Gastrocnemius medialis (tissue), 4 donors: ENCODE measurements around the gene POLR3K. TPM values are rescaled to one million over a fixed set of nuclear protein-coding genes. Genes with fewer than 3 reads are reported as not detected.

Experiments used
- ATAC-seq, 2 donors: fragments of 150-250 bp; one replicate each; pipeline ENCODE4 v1.9.1; 2016
- DNase-seq, 2 donors: peaks; one replicate each; pipeline ENCODE4 v3.0.0-alpha.2; 2019
- H3K27ac ChIP-seq, 4 donors: fragments of 200-600 bp; sonication (generic); 1 replicate in 1 of 4; 2 replicates in 3 of 4; pipeline ENCODE4 v1.5.1; 2016 to 2018; ENCODE audit warnings: mild to moderate bottlenecking in 2 of 4, moderate library complexity in 1 of 4
- H3K27me3 ChIP-seq, 3 donors: fragments of 200-600 bp; sonication (generic) in 2 of 3; 1 replicate in 1 of 3; 2 replicates in 2 of 3; pipeline versions ENCODE4 v1.5.1 to v1.6.0; 2016 to 2019; ENCODE audit warnings: mild to moderate bottlenecking in 1 of 3, moderate library complexity in 1 of 3
- H3K36me3 ChIP-seq, 2 donors: fragments of 200-600 bp; sonication (generic) in 1 of 2; one replicate each; pipeline ENCODE4 v1.5.1; 2017 to 2018
- H3K4me1 ChIP-seq, 2 donors: fragments of 200-600 bp; sonication (generic) in 1 of 2; one replicate each; pipeline ENCODE4 v1.5.1; 2016 to 2017; ENCODE audit warnings: mild to moderate bottlenecking in 2 of 2
- H3K4me3 ChIP-seq, 4 donors: fragments of 200-600 bp; sonication (generic) in 3 of 4; 1 replicate in 1 of 4; 2 replicates in 3 of 4; pipeline ENCODE4 v1.5.1; 2016 to 2019; ENCODE audit warnings: mild to moderate bottlenecking in 2 of 4
- H3K9me3 ChIP-seq, 3 donors: fragments of 200-600 bp; sonication (generic) in 2 of 3; 1 replicate in 1 of 3; 2 replicates in 2 of 3; pipeline ENCODE4 v1.5.1; 2016 to 2019
- CTCF ChIP-seq, 5 experiments: fragments of 450-650 bp in 3 of 5; fragments of 200-600 bp in 2 of 5; sonication (generic) in 2 of 5; IDR thresholded peaks in 4 of 5; conservative IDR thresholded peaks in 1 of 5; 1 replicate in 4 of 5; 2 replicates in 1 of 5; pipeline ENCODE4 v1.5.1; 2016 to 2019; ENCODE audit warnings: antibody characterized with exemption in 5 of 5, mild to moderate bottlenecking in 3 of 5, moderate library complexity in 3 of 5
- POLR2A ChIP-seq, 2 donors: fragments of 450-650 bp; IDR thresholded peaks; one replicate each; pipeline ENCODE4 v1.6.1; 2017; ENCODE audit warnings: antibody characterized with exemption in 2 of 2, mild to moderate bottlenecking in 2 of 2, moderate library complexity in 2 of 2
- in situ Hi-C, 4 donors: fragments of 200-750 bp; cut with MboI; loops; one replicate each; pipeline versions ENCODE4 v1.15.0 to v1.8.0; 2017; ENCODE audit warnings: low sequenced_read_pairs in 4 of 4
- intact Hi-C: fragments of 100-400 bp; cut with DNase I; formaldehyde crosslinking; loops from one replicate; pipeline ENCODE4 v1.15.1; 2023; ENCODE audit warnings: low total_unique reads
- total RNA-seq, 4 donors: library from RNA; depleted of rRNA; stranded (reverse); fragments of >200 nt; gene quantifications; one replicate each; pipeline versions ENCODE4 v1.1.0 to v1.2.3, GENCODE V29; 2016

Gene POLR3K
- total RNA-seq, 4 donors from 2014 or later, result 2.2 to 3.7 (median 2.9) TPM

DNA sequence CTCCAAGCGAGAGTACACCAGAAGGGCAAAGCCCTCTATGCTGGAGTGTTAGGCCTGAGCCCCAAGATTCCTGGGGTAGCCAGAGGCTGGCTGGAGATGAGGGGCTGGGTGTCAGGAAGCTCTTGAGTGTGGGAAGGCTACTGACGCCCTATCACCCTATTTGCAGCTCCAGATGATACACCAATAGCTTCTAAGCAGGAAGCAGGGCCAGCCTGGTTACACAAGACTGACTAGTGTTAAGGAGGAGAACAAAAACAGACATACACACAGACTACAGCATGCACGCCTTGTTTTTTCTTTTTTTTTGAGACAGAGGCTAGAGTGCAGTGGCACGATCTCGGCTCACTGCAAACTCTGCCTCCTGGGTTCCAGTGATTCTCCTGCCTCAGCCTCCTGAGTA lies 15.9 kb downstream of the POLR3K start:
- ATAC-seq, result no peak
- intact Hi-C loops, result no loop called here

DNA sequence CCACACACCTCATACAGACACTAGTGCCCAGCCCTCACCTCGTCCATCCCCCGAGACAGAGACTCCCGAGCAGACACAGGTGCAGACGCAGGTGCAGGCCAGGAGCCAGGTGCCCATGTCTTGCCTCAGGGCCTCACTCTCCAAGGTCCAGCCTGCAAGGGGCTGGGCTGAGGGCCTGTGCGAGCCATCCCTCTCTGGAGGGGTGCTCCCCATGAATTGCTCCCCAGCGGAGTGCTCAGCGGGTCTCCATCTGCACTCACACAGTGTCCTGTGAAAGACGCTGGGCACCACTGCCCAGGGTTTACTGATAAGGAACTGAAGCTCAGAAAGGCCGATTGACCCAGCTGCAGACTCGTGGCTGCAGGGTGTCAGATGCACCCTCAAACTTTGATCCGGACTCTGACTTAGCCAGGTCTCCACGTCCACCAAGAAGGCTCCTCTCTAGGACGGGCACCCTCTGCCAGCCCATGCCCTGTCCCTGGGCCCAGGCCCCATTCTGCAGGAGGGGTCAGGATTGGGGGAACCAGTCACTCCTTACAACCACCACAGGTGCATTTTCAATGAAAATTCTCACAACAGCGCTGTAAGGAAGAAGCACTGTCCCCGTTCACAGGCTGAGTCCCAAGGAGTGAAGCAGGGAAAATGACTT lies 16.9 kb downstream of the POLR3K start:
- ATAC-seq (no peak), DNase-seq (no peak)
- TF ChIP-seq POLR2A (IDR thresholded peaks at IDR 0.05) (no peak), CTCF (IDR thresholded peaks at IDR 0.05 in 4 of 5, conservative IDR thresholded peaks at IDR 0.05 in 1 of 5) (no peak)
- no peak overlapping the region for H3K27ac ChIP-seq
- in situ Hi-C loops, result no loop called here
- no peaks in the 10 kb centered on the region for H3K9me3 ChIP-seq
- H3K4me1 ChIP-seq, result no peaks in the 10 kb centered on the region
- intact Hi-C loops, result no loop called here
- no peaks in the 10 kb centered on the region for H3K36me3 ChIP-seq
- H3K27me3 ChIP-seq, result no peaks in the 10 kb centered on the region
- H3K4me3 ChIP-seq, result no peak overlapping the region

More for the DNA sequence above, 15.9 kb downstream of the POLR3K start:
- no peaks in the 10 kb centered on the region for H3K36me3 ChIP-seq
- TF ChIP-seq CTCF (IDR thresholded peaks at IDR 0.05 in 4 of 5, conservative IDR thresholded peaks at IDR 0.05 in 1 of 5), result no peak
- TF ChIP-seq POLR2A (IDR thresholded peaks at IDR 0.05), result no peak
- in situ Hi-C loops, result no loop called here
- no peaks in the 10 kb centered on the region for H3K4me1 ChIP-seq
- H3K9me3 ChIP-seq, result no peaks in the 10 kb centered on the region
- no peaks in the 10 kb centered on the region for H3K27me3 ChIP-seq
- DNase-seq, result no peak
- H3K4me3 ChIP-seq, result no peak overlapping the region
- no peak overlapping the region for H3K27ac ChIP-seq

- Histone ChIP-seq H3K27me3 (no peaks in the 10 kb centered on the region), H3K4me1 (no peaks in the 10 kb centered on the region), H3K9me3 (no peaks in the 10 kb centered on the region), H3K36me3 (no peaks in the 10 kb centered on the region), H3K27ac (no peak overlapping the region), H3K4me3 (no peak overlapping the region)
- in situ Hi-C loops, result no loop called here
- intact Hi-C loops, result no loop called here
- DNase-seq (no peak), ATAC-seq (no peak)
- TF ChIP-seq POLR2A (IDR thresholded peaks at IDR 0.05), result no peak
- no peak for TF ChIP-seq CTCF (IDR thresholded peaks at IDR 0.05 in 4 of 5, conservative IDR thresholded peaks at IDR 0.05 in 1 of 5)
These were observed 17.6 kb downstream of the POLR3K start for GRCh38 chr16:35678-36305.

DNA sequence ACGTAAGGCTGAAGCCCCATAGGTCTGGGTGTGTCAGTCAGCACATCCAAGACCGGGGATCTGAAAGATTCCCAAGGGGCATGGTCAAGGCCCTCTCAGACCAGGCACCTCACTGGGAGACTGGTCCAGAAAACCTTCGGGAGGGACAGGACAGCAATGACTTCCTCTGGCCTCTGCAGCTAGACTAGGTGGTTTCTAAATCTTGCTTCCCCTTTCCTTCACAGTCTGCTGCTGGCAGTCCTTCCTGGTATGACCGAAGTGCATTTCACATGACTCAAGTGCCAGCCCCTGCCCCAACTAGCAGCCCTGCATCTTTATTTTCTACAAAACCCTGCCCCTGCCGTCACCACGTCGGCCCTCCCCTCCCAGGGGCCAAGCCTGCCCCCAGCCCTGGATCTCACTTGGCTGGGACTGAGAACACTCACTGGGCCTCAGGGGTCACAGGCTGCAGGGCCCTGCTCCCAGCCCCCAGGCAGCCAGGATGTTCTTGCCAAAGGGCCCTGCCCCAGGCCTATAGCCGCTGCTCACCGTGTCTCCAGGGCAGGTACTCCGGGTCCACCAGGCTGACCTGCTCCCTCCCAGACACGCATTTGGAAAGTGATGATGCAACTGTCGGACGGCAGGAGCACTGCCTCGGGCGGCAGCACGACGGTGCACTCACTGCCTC lies 18.3 kb downstream of the POLR3K start:
- TF ChIP-seq CTCF (IDR thresholded peaks at IDR 0.05 in 4 of 5, conservative IDR thresholded peaks at IDR 0.05 in 1 of 5) (no peak), POLR2A (IDR thresholded peaks at IDR 0.05) (no peak)
- Histone ChIP-seq H3K27me3 (no peaks in the 10 kb centered on the region), H3K9me3 (no peaks in the 10 kb centered on the region), H3K4me1 (no peaks in the 10 kb centered on the region), H3K27ac (no peak overlapping the region), H3K4me3 (no peak overlapping the region), H3K36me3 (no peaks in the 10 kb centered on the region)
- intact Hi-C loops (no loop called here), in situ Hi-C loops (no loop called here)
- ATAC-seq (no peak), DNase-seq (no peak)
